PC-3 (cell line): ENCODE measurements around the gene PCNX3. TPM values are rescaled to one million over a fixed set of nuclear protein-coding genes. Genes with fewer than 3 reads are reported as not detected.

Experiments used
- ATAC-seq: fragments of 200-7000 bp; cut with Tn5 transposase; 2 replicates; pipeline ENCODE4 v1.9.1; 2020; ENCODE audit warnings: mild to moderate bottlenecking, moderate library complexity
- BruUV-seq: library from RNA; stranded (reverse); fragments of 400-500 nt; replicated peaks from 2 replicates; lab custom pipeline; 2021; lab: Mats Ljungman, UMichigan
- CTCF ChIA-PET: fragments of 300-600 bp; sonication (Branson Sonifier 250); formaldehyde crosslinking; loops from one replicate; lab custom pipeline; 2022; ENCODE audit warnings: antibody characterized with exemption; lab: Charles Lee
- POLR2A ChIA-PET: fragments of 300-600 bp; sonication (Branson Sonifier 250); formaldehyde crosslinking; loops from one replicate; lab custom pipeline; 2022; ENCODE audit warnings: antibody characterized with exemption; ENCODE audit not compliant: unreplicated experiment; lab: Charles Lee
- DNase-seq: peaks from one replicate; pipeline ENCODE4 v3.0.0-alpha.2; 2015
- H2AFZ ChIP-seq: fragments of 300-600 bp; sonication (generic); 2 replicates; pipeline ENCODE4 v1.6.0; 2016; ENCODE audit warnings: antibody characterized with exemption, low read length
- H3F3A ChIP-seq: fragments of 300-600 bp; sonication (generic); one replicate; pipeline ENCODE4 v1.6.0; 2017; ENCODE audit warnings: antibody characterized with exemption, low read length, control low read depth, mild to moderate bottlenecking; ENCODE audit not compliant: unreplicated experiment
- H3K27ac ChIP-seq: fragments of 300-600 bp; sonication (generic); 2 replicates; pipeline ENCODE4 v1.5.1; 2016; ENCODE audit warnings: mild to moderate bottlenecking, low read length
- H3K27me3 ChIP-seq: fragments of 300-600 bp; sonication (generic); 2 replicates; pipeline ENCODE4 v1.6.1; 2016; ENCODE audit warnings: low read length, mixed read lengths
- H3K36me3 ChIP-seq: fragments of 300-600 bp; sonication (generic); 2 replicates; pipeline ENCODE4 v1.6.1; 2016; ENCODE audit warnings: low read depth, mixed run types, low read length, mixed read lengths
- H3K4me1 ChIP-seq: fragments of 300-600 bp; sonication (generic); 2 replicates; pipeline ENCODE4 v1.5.1; 2016; ENCODE audit warnings: low read length; ENCODE audit not compliant: insufficient read depth
- H3K4me2 ChIP-seq: fragments of 300-600 bp; sonication (generic); 2 replicates; pipeline ENCODE4 v1.6.0; 2016; ENCODE audit warnings: low read length
- H3K4me3 ChIP-seq: fragments of 300-600 bp; sonication (generic); 2 replicates; pipeline ENCODE4 v1.5.1; 2016; ENCODE audit warnings: mild to moderate bottlenecking, low read length, mixed read lengths
- H3K79me2 ChIP-seq: fragments of 300-600 bp; sonication (generic); 2 replicates; pipeline ENCODE4 v1.6.1; 2017; ENCODE audit warnings: low read length, mixed read lengths
- H3K9ac ChIP-seq: fragments of 300-600 bp; sonication (generic); 2 replicates; pipeline ENCODE4 v1.6.0; 2016; ENCODE audit warnings: mild to moderate bottlenecking, low read length
- H3K9me2 ChIP-seq: fragments of 300-600 bp; sonication (generic); replicated peaks from 2 replicates; pipeline ENCODE4 v1.6.1; 2016; ENCODE audit warnings: mixed run types, low read length, mixed read lengths
- H3K9me3 ChIP-seq: fragments of 300-600 bp; sonication (generic); 2 replicates; pipeline ENCODE4 v1.6.1; 2016; ENCODE audit warnings: low read length, mixed read lengths
- H4K20me1 ChIP-seq: fragments of 300-600 bp; sonication (generic); 2 replicates; pipeline ENCODE4 v1.6.1; 2016; ENCODE audit warnings: low read length, mixed read lengths
- CTCF ChIP-seq: fragments of 300-600 bp; sonication (generic); conservative IDR thresholded peaks from 2 replicates; pipeline ENCODE4 v1.5.1; 2017; ENCODE audit warnings: antibody characterized with exemption, low read depth, mild to moderate bottlenecking, low read length
- EZH2 ChIP-seq: fragments of 300-600 bp; sonication (generic); IDR thresholded peaks from one replicate; pipeline ENCODE4 v1.6.1; 2017; ENCODE audit warnings: antibody characterized with exemption, mild to moderate bottlenecking, low read length; ENCODE audit not compliant: unreplicated experiment
- EZH2phosphoT487 ChIP-seq: fragments of 300-600 bp; sonication (generic); IDR thresholded peaks from 2 replicates; pipeline ENCODE4 v1.6.1; 2018; ENCODE audit warnings: mild to moderate bottlenecking, antibody characterized with exemption, low read length, borderline replicate concordance
- intact Hi-C: fragments of 100-400 bp; cut with micrococcal nuclease; formaldehyde crosslinking; loops from 2 replicates; pipeline ENCODE4 v1.9.0; 2023
- total RNA-seq: library from RNA; depleted of rRNA; stranded (reverse); fragments of >200 nt; gene quantifications from 2 replicates; pipeline ENCODE4 v1.2.3, GENCODE V29; 2014

PCNX3 gene
- total RNA-seq, 1 experiment from 2014 or later, result 53.6 TPM

GRCh38 chr11:65574811-65575567 lies 40.6 kb upstream of the PCNX3 start:
- H3K4me2 ChIP-seq, result peak overlapping the region; percentile 84
- BruUV-seq, result TSS peak; percentile 85
- H3K27ac ChIP-seq, result peak overlapping the region; percentile 40
- no peaks in the 10 kb centered on the region for H3K9me2 ChIP-seq
- peaks cover 46% of the 10 kb centered on the region for H3K79me2 ChIP-seq
- ChIA-PET POLR2A (no interaction called here), CTCF (no interaction called here)
- ATAC-seq (no peak), DNase-seq (peak; percentile 44)
- H3K36me3 ChIP-seq, result no peaks in the 10 kb centered on the region
- peak overlapping the region; percentile 66 for H3K4me3 ChIP-seq
- peak overlapping the region; percentile 20; the same call in 1 of the 2 replicates for H3K9ac ChIP-seq
- H3K9me3 ChIP-seq, result no peaks in the 10 kb centered on the region
- peaks cover 5% of the 10 kb centered on the region for H4K20me1 ChIP-seq
- peak overlapping the region; percentile 64 for H2AFZ ChIP-seq
- no peaks in the 10 kb centered on the region for H3K27me3 ChIP-seq
- intact Hi-C loops, result no loop called here
- peaks cover 4% of the 10 kb centered on the region for H3F3A ChIP-seq
- H3K4me1 ChIP-seq, result peaks cover 55% of the 10 kb centered on the region
- TF ChIP-seq CTCF (no peak), EZH2phosphoT487 (no peak), EZH2 (no peak)

GRCh38 chr11:65575568-65576231 lies 39.9 kb upstream of the PCNX3 start, which contains the start of gene EHBP1L1:
EHBP1L1 (plus strand) TSS chr11:65576053; CDS start chr11:65576303, 250 bp downstream.
- Histone ChIP-seq H3F3A (peaks cover 4% of the 10 kb centered on the region), H3K27ac (peak within 1 kb of the TSS; percentile 65), H3K9ac (peak within 1 kb of the TSS; percentile 76), H3K79me2 (peaks cover 42% of the 10 kb centered on the region), H4K20me1 (peaks cover 5% of the 10 kb centered on the region), H2AFZ (peak within 1 kb of the TSS; percentile 64), H3K4me1 (peaks cover 55% of the 10 kb centered on the region), H3K4me2 (peak within 1 kb of the TSS; percentile 91), H3K27me3 (no peaks in the 10 kb centered on the region), H3K36me3 (no peaks in the 10 kb centered on the region; the same call in 1 of the 2 replicates), H3K9me2 (no peaks in the 10 kb centered on the region), H3K9me3 (no peaks in the 10 kb centered on the region), H3K4me3 (peak within 1 kb of the TSS; percentile 75)
- BruUV-seq, result no TSS peak
- ChIA-PET CTCF (interaction anchor here (0.6 kb wide), 2 partner anchors 29 to 446 kb away, joined by 4 read pairs; no protein-coding TSS in a partner anchor), POLR2A (no interaction called here)
- peak; percentile 11 for ATAC-seq
- TF ChIP-seq EZH2, result no peak
- TF ChIP-seq EZH2phosphoT487, result no peak
- TF ChIP-seq CTCF, result no peak
- intact Hi-C loops, result loop anchor here (2.0 kb wide), 1 partner anchor 39 kb away; the partner anchor contains the start of genes MAP3K11 and PCNX3
- DNase-seq, result peak; percentile 70
